Loucy (cell line): ENCODE results near the gene PDGFB.

ENCODE experiments used
- EZH2phosphoT487 ChIP-seq: fragments of 200-600 bp; IDR thresholded peaks from 2 replicates; pipeline ENCODE4 v1.6.1; 2018; ENCODE audit warnings: antibody characterized with exemption, mild to moderate bottlenecking, moderate library complexity, borderline replicate concordance
- TF ChIP-seq, protein P1 (sequence below): fragments of 200-600 bp; sonication (generic); conservative IDR thresholded peaks from 2 replicates; pipeline ENCODE4 v1.5.1; 2014; ENCODE audit warnings: mild to moderate bottlenecking, antibody characterized with exemption, low read length

DNA sequence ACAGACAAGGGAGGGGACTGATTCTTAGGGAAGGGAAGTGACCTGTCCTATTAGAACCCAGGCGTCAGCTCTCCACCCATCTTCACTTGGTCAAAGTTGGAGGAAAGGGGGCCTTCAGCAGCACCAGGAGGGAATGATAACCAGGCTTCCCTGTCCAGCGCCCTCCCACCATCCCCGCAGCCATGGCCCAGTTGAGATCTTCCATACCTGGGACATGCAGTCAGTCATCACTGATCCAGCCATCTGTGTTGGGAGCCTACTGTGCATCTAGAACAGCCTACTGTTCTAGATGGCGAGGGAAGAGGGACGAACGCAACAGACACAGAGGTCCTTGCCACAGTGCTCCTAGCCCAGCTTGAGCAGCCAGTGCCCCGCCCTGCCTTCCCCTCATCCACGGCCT lies 40.6 kb downstream of the PDGFB start:
- TF ChIP-seq, protein P1, sequence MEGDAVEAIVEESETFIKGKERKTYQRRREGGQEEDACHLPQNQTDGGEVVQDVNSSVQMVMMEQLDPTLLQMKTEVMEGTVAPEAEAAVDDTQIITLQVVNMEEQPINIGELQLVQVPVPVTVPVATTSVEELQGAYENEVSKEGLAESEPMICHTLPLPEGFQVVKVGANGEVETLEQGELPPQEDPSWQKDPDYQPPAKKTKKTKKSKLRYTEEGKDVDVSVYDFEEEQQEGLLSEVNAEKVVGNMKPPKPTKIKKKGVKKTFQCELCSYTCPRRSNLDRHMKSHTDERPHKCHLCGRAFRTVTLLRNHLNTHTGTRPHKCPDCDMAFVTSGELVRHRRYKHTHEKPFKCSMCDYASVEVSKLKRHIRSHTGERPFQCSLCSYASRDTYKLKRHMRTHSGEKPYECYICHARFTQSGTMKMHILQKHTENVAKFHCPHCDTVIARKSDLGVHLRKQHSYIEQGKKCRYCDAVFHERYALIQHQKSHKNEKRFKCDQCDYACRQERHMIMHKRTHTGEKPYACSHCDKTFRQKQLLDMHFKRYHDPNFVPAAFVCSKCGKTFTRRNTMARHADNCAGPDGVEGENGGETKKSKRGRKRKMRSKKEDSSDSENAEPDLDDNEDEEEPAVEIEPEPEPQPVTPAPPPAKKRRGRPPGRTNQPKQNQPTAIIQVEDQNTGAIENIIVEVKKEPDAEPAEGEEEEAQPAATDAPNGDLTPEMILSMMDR: no peak
- TF ChIP-seq EZH2phosphoT487: no peak
